Thoracic aorta (tissue), 2 donors: ENCODE results near the gene LNX1. TPM values are rescaled to one million over a fixed set of nuclear protein-coding genes. Genes with fewer than 3 reads are reported as not detected.
A peak's percentile ranks its signal among the peaks of the same experiment; 100 is the strongest.

Experiments used
- ATAC-seq: fragments of 150-250 bp; one replicate; pipeline ENCODE4 v1.8.0; 2017; ENCODE audit warnings: low read depth; ENCODE audit not compliant: insufficient number of reproducible peaks, low FRiP score
- DNase-seq: peaks from one replicate; pipeline ENCODE4 v3.0.0-alpha.2; 2020; ENCODE audit warnings: low spot score
- H3K27ac ChIP-seq, 2 donors: fragments of 200-600 bp; sonication (generic); 1 replicate in 1 of 2; 2 replicates in 1 of 2; pipeline ENCODE4 v1.5.1; 2016; ENCODE audit warnings: mild to moderate bottlenecking in 2 of 2, moderate library complexity in 2 of 2
- H3K27me3 ChIP-seq: fragments of 200-600 bp; sonication (generic); replicated peaks from 2 replicates; pipeline ENCODE4 v1.6.0; 2016; ENCODE audit warnings: mild to moderate bottlenecking; ENCODE audit not compliant: insufficient read depth
- H3K36me3 ChIP-seq: fragments of 200-600 bp; sonication (generic); one replicate; pipeline ENCODE4 v1.5.1; 2016
- H3K4me1 ChIP-seq, 2 donors: fragments of 200-600 bp; sonication (generic); 1 replicate in 1 of 2; 2 replicates in 1 of 2; pipeline versions ENCODE4 v1.5.1 to v1.6.0; 2016; ENCODE audit warnings: low read depth in 2 of 2, mild to moderate bottlenecking in 1 of 2; ENCODE audit not compliant: control insufficient read depth in 1 of 2
- H3K4me3 ChIP-seq: fragments of 200-600 bp; sonication (generic); 2 replicates; pipeline ENCODE4 v1.5.1; 2016; ENCODE audit warnings: mild to moderate bottlenecking
- H3K9me3 ChIP-seq: fragments of 200-600 bp; sonication (generic); 2 replicates; pipeline ENCODE4 v1.5.1; 2016
- CTCF ChIP-seq: fragments of 200-600 bp; sonication (generic); IDR thresholded peaks from one replicate; pipeline ENCODE4 v1.5.1; 2019; ENCODE audit warnings: antibody characterized with exemption
- total RNA-seq, 2 donors: library from RNA; depleted of rRNA; stranded (reverse); fragments of >200 nt; gene quantifications; one replicate each; pipeline versions ENCODE4 v1.1.0 to v1.2.3, GENCODE V29; 2016

Gene LNX1
- total RNA-seq, 2 donors from 2014 or later, result 12.6 to 24.1 TPM

GRCh38 chr4:53497487-53498244 is 93.6 kb downstream of the LNX1 start:
- Histone ChIP-seq H3K4me3 (no peak overlapping the region), H3K27me3 (no peaks in the 10 kb centered on the region), H3K4me1 (peaks cover 5 to 17% of the 10 kb centered on the region in 2 donors), H3K36me3 (no peaks in the 10 kb centered on the region), H3K9me3 (no peaks in the 10 kb centered on the region), H3K27ac (peak overlapping the region in 1 of 2 donors; percentile 53)
- ATAC-seq (no peak), DNase-seq (no peak)
- no peak for TF ChIP-seq CTCF

GRCh38 chr4:53494851-53495250 is 96.4 kb downstream of the LNX1 start:
- DNase-seq (no peak), ATAC-seq (no peak)
- Histone ChIP-seq H3K9me3 (no peaks in the 10 kb centered on the region), H3K4me3 (no peak overlapping the region), H3K4me1 (peaks cover 5 to 20% of the 10 kb centered on the region in 2 donors), H3K27me3 (no peaks in the 10 kb centered on the region), H3K27ac (no peak overlapping the region), H3K36me3 (no peaks in the 10 kb centered on the region)
- TF ChIP-seq CTCF, result no peak

GRCh38 chr4:53490965-53491622 is 100.2 kb downstream of the LNX1 start:
- no peak overlapping the region for H3K27ac ChIP-seq
- no peak for DNase-seq
- H3K4me1 ChIP-seq, result peaks cover 0 to 4% of the 10 kb centered on the region in 2 donors
- H3K9me3 ChIP-seq, result no peaks in the 10 kb centered on the region
- ATAC-seq, result peak; percentile 80
- no peak overlapping the region for H3K4me3 ChIP-seq
- no peaks in the 10 kb centered on the region for H3K36me3 ChIP-seq
- no peaks in the 10 kb centered on the region for H3K27me3 ChIP-seq
- TF ChIP-seq CTCF, result peak; percentile 65

GRCh38 chr4:53490161-53490956 is 100.9 kb downstream of the LNX1 start:
- no peaks in the 10 kb centered on the region for H3K36me3 ChIP-seq
- H3K9me3 ChIP-seq, result no peaks in the 10 kb centered on the region
- H3K4me1 ChIP-seq, result peaks cover 0 to 4% of the 10 kb centered on the region in 2 donors
- no peak for TF ChIP-seq CTCF
- H3K4me3 ChIP-seq, result no peak overlapping the region
- DNase-seq (no peak), ATAC-seq (no peak)
- H3K27me3 ChIP-seq, result no peaks in the 10 kb centered on the region
- H3K27ac ChIP-seq, result no peak overlapping the region
